Germinal center (tissue), 1 donor: ENCODE measurements around the gene DOCK8.
A peak's percentile ranks its signal among the peaks of the same experiment; 100 is the strongest.

Experiments used
- DNase-seq: peaks from one replicate; pipeline ENCODE4 v3.0.0; 2012; ENCODE audit warnings: mixed read lengths, low spot score

DOCK8 gene

DNA sequence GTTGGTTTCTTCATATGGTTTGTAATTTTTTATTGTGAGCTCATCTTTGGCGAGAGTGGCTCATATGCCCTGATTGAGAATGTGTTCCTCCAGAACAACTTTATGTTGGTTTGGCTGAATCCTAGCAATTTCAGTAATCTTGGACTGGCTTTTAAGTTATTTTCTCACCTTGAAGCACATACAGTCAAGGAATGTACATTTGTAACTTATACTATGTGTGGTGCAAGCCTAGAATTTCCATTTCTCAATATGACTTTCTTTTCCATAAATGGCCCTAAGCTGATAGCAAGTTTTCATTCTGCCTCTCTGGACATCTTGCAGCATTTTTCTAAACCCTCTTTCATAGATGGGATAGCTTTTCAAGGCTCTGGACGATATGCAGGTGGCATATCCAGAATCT lies 247.5 kb downstream of the DOCK8 start:
- DNase-seq, result no peak

DNA sequence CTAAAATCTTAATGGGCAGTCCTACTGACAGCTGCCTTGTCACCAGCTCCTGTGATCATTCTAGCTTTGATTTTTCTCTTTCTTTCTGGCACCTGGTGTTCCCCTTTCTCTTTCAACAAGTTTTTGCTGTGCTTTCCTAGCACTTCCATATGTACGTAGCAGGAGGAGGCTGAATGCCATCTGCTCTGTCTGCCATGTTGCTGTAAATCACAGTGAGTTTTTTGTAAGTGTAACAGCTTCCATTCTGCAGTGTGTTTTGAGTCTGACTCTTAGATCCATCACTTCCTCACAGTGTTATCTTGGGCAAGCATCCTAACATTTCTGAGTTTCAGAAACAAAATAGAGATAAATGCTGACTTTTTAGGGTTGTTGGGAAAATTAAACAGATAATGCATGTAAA lies 247.9 kb downstream of the DOCK8 start:
- DNase-seq, result no peak

DNA sequence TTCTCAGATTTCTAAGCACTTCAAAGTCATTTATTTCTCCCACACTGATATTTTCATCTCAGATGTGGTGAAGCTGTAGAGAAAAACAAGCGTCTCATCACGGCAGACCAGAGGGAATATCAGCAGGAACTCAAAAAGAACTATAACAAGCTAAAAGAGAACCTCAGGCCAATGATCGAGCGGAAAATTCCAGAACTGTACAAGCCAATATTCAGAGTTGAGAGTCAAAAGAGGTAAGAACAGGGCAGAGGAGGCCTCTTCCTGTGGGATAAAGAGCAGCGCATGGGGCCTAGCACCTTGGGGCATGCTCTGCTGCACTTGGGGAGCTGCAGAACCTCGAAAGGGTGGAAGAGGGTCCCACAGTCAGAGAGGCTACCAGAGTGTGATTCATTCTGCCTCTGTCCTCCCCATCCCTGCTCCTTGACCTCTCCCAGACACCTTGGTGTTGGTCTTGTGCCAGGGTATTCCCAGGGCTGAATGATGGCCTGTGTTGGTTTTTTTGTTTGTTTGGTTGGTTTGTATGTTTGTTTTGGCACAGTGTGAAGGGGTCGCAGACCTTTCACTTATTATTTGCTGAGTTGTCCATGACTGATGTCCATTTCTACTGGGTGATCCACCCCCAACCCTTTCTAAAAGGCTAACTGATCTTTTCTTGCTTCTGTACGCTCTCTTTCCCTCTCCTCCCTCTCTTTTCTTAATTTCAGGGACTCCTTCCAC lies 248.9 kb downstream of the DOCK8 start:
- no peak for DNase-seq

DNA sequence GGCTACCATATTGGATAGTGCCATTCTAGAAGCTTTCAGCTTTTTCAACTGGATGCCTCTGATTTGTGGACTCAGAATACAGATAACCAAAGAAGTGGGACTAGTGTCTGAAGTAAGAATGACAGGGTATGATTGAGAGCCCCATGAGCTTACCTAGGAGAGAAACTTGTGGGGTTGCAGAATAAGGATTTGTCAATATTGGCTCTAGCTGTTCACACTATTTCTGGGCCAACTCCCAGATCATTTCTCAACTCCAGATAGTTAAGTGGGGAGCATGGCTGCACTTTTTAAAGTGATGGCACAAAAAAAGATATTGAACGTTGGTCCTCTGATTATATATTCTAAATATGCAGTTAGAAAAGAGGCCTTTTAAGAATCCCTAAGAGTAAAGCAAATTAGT lies 252.1 kb downstream of the DOCK8 start:
- no peak for DNase-seq

DNA sequence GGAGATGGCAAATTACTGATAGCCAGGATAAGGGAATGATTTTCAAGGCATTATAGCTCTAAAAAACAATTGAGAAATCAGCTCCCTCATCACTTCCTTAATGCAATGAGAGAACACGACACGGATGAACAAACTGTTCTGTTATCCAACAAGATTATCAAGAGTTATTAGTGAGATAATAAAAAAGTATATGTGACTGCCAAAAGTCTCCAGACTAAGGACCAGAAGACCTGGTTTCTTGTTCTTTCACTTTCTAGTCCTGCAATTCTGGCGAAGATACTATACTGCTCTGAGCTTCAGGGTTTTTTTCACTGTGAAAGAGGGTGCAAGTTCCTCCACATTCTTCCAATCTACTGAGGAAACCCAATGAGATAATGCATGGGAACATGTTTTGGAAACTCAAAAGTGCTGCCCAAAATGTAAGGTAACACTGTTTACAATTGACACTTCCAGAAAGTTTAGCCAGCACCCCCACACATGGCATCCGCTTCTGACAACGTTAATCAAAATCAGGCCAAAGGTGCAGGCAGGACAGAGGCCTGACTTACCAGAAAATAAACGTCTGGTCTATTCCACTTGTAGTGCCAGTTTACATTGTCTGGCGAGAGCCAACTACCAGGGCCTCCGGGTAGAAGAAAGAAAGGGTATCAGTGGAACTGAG lies 254.2 kb downstream of the DOCK8 start:
- DNase-seq, result peak; percentile 33

DNA sequence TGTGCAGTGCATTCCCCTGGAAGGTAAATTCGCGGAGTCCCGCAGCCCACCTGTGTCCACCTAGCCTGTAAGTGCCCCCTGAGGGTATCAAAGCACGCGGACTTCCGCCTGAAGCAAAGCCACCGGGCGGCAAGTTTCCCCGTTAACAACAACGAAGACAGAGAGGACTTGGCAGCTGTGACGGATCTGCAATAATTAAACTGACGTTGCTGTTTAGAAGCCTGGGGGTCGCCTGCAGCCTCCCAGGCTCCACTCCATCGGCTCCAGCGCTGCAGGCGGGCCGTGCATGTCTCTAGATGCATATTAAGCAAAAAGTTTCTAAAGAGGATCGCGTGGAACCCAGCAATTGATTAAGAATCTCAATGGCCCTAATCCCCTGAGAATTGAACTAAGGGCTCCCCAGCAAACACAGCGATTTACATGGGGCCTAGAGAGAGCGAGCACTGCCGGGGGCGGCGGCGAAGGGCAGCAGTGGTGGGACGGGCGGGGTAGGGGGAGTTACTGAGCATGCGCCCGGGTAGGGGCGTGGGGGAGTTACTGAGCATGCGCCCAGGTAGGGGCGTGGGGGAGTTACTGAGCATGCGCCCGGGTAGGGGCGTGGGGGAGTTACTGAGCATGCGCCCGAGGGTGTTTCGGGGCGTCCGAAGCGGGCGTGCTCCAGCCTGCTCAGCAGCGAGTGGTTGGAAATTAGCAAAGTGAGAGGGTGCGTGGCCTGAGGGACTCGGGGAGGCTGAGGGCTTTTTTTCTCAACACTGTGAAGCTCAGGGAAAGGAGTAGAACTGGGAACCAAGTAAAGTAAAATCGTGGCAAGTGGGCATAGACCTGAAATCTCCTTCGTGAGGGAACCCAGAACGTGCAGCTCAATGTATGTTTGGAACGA lies 255.2 kb downstream of the DOCK8 start:
- DNase-seq, result peak; percentile 98

DNA sequence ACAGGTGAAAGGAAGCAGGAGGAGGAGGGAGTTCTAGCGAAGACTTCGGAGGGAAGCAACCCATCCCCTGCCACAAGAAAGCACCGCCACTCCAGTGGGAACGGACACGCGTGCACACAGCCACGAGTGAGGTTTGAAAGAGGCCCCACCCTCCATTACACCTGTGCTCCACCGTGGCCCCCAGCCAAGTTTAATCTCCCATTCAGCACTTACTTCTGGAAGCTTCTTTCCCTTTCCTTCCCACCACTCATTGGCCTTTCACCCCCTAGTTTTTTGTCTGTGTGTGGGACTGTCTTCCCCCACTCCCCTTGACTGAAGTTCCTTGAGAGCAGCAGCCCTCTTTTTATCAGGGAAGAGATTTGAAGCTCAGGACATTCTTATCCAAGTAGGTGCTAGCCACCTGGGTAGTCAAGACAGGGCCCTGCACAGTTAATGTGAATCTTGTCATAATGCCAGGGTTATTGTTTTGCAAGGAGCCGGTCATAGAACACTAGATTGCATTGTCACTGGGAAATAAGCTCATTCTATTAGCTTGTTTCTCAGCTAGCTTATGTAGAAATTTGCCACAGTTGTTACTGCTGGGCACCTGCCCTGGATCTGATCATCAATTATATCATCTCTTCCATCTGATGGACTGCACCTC lies 256.0 kb downstream of the DOCK8 start:
- DNase-seq, result peak; percentile 21

DNA sequence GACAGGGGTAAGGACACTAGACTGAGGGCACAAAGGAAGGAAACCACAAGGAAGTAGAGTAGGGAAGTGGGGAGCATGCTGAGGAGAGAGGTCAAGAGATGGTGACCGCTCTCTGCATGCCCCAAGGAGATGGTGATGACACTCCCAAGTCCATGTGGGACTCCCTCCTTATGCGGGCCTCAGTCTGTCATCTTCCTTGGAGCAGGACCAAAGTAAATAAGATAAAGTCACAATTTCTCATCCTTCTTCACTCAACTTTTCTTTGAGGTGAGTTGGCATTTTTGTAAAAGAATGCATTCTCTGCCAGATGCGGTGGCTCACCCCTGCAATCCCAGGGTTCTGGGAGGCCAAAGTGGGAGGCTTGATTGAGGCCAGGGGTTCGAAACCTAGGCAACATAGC lies 256.7 kb downstream of the DOCK8 start:
- DNase-seq, result no peak

DNA sequence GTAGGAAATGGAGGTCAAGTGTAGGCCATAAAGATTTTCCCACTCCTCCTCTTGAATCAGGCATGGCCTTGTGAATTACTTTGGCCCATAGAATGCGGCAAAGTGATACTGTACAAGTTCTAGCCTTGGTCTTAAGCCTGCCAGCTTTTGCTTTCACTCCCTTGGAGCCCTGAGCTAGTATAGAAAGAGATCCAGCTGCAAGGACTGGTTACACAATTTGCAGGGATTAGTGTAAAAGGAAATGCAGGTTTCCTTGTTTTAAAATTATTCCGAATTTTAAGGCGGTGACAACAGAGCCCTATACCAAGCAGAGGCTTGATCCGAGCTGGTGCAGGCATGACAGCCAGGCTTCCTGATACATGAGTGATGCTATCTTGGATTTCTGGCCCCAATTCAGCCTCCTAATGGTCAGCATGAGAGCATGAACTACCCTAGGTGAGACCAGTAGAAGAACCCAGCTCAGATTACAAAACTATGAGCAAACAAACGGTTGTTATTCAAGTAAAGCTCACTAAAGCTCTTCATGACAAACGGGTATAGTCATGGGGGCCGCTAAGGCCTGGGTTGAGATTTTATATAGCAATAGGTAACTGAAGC lies 257.9 kb downstream of the DOCK8 start:
- DNase-seq, result no peak

DNA sequence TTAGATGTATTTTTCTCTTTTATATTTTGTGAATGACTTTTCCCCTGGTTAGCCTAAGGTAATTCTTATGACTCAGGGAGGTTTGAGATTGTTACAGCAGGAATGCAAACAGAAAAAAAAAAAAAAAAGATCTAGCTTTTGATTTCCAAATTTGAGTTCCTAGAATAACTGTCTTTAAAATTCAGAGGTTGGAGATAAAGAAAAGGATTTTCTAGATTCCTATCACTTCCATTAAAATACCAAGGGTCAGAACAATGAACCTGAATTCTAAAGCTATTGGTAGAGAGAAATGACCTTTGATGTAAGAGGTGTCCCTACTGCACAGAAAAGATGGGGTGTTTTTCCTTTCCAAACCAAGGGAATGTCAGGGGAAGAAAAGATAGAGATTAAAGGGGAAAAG lies 262.5 kb downstream of the DOCK8 start:
- DNase-seq, result no peak

DNA sequence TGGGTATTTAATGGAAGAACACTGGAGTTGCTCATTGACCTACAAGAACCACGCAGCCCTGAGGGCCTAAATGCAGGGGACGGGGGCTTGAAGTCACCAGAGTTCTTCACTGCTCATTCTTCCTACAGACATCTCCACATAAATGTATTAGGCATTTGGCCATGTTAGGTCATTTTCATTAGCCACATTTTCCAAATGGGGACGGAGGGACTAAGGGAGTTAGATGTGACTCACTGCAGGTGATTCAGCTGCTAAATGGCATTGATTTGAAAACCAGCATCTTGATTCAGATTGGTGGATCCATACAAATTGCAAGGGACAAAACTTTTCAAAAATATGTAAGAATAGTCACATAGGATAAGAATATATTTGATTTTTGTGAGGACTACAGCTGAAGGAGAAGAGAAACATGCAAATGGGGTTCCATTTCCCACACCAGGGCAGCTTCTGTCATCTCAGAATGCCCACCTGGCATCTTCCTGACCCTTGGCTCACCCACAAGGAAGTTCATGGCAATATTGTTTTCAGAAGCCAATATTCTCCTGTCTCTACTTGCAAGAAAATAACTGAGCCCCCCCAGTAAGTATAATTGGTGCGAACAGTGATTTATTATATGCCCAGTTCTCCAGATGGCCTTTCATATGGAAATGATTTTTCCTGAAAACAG lies 264.8 kb downstream of the DOCK8 start:
- no peak for DNase-seq

DNA sequence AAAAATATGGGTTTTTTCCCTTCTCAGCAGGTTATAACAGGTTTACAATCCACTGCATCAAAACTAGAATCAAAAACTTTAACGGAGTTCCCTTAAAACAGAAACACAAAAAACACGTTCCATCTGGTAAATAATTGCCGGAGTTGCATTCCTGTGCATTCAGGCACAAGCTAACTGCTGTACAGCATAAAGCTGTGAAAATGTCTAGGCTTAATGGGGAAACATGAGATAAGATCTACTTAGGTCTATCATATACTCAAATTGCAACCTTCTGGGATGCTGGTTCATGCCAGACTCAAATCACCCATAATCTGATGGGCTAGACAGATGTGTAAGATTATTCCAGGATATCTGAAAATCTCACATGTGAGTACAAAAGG lies 265.3 kb downstream of the DOCK8 start:
- DNase-seq, result no peak

DNA sequence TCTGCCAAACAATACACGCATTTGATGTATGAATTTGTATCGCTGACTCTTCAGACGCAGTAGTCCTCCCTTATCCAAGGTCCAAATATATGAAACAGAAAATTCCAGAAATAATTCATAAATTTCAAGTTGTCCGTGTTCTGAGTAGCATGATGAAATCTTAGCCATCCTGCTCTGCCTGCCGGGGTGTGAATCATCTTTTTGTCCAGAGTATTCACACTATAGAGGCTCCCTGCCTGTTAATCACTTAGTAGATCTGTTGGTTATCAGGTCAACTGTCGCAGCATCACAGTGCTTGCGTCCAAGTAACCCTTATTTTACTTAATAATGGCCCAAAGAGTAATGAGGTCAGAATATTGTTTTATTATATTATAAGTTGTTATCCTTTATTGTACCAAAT lies 268.1 kb downstream of the DOCK8 start:
- no peak for DNase-seq

DNA sequence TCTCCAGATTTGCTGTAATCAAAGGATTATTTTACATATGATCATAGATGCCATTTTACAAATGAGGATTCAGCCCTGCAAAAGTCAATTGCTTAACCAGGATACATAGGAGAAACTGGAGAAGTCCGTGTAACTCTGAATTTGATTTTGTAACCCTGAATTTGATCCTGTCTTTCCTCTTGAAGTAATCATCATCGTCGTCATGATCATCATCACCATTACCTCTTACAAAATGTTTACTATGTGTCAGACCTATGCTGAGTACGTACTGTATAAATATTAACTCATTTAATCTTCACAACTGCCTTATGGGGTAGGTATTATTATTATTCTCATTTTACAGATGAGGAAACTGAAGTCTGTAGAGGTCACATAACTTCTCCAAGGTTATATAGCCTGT lies 271.5 kb downstream of the DOCK8 start:
- DNase-seq, result no peak

DNA sequence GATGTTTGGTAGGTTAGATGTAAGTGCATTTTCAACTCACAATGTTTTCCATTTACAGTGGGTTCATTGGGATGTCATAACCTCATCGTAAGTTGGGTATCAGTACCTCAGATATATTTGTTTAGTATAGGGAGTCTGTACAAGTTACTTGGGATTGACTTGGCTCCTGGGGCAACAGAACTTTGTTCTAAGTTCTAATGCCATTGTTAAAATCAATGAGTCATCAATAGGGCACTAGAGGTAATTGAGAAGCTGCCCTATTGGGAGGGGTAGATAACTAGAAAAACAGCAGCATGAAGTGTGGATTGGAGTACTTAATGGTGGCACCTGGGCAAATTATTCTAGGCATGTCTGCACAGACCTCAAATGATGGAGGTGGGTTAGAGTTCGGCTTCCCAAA lies 272.8 kb downstream of the DOCK8 start:
- DNase-seq, result no peak

DNA sequence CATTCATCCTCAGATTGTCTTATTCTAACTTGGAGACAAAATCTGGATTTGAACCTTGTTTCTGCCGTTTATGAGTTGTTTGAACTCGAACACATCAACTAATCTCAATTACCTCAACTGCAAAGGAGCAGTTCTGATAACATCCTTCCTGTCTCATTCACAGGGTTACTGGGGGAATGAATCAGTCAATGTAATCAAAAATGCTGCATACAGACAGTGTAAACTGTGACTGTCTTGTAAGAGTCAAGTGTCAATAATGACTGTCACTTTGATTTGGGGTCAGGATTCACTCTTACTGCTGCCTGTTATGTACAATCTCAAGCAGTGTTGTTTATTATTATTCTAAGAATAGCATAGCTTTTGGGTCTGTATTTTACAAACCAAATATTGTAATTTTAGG lies 273.8 kb downstream of the DOCK8 start:
- no peak for DNase-seq

DNA sequence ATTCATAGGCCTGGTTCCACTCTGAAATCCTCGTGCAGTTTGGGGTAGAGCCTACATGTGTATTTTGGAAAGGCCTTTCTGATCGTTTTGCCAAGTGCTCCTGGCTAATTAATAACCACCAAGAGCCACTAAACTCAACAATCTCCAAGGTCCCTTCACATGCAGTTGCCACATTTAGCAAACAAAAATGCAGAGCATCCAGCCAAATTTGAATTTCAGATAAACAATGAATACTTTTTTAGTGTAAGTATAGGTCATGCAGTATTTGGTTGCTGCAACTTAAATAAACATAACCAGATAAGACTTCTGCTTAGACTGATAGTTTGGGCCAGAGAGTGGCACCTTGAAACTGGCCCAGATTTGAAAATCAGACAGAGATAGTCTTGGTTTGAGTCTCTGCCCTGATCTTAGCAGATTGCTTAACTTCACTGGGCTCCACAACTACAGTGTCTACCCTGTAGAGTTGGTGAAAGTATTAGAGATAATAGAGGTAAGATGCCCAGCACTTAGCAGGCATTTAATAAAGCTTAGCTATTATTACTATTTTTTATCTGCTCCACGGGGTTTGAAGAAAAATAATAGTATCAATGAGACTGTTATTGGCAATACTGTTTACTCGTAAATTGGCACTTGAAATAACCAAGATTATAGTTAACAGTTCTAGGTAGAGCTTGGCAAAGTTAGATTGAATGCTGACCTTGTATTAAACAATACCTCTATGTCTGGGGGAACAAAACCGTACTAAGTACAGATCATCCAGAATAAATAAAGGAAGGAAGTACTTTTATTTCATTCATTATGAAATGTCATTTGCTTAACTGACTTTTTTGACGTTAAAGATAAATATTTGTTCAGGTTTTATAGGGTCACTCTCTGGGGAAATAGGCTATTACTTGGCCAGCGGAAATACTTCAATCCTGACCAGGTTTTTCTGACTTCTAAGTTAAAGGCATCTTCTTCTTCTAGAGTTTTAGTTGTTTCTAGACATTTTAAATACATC lies 274.8 kb downstream of the DOCK8 start:
- DNase-seq, result no peak

DNA sequence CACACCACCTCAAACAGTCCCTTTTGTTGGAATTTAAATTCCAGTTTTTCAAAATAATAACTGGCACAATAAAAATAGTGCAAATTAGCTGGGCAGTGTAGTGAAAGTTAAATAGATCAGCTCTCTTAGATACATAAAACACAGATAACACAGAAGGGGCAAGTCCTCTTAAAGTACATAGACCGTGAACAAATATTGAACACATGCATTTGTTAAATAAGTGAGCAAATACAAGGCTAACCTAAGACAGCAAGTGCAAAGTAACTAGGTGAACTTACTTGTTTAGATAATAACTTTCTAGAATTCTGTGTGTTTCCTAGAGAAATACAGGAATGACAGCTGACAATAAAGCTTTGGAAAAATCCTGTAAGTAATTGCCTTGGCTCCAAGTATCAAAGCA lies 280.1 kb downstream of the DOCK8 start:
- DNase-seq, result no peak

DNA sequence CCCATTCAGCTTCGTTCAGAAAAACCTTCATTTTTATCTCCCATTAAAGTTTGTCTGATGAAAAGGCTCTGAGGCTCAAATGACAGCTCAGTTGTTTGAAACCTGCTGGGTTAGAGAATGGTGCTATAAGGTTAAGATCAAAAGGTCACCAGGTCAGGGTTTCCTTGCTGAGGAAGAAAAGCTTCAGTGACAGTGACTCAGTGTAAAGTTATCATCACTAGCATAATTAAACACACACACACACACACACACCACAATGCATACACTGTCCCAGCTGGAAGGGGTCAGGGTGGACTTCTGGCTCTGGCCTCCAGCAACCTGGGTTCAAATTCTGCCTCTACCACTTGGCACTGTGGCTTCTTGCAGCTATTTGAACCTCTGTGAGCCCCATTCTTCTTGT lies 281.1 kb downstream of the DOCK8 start:
- no peak for DNase-seq

DNA sequence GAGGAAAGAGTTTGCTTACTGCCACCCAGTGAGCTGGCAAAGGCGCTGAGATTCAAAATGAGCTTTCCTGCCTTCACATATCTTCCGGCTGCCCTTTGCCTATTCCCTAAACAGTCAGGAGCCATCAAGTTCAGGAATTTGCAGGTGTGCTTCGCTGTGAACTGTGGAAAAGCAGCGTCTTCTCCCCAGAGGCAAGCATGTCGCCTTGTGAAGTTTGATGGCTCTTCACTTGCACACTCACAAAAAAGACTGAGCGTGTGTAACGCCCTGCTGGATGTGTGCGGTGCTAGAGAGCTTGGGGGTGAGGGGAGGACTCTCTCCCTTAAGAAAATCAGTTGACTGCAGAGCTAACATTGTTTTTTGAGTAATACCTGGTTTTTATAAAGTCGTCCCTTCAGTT lies 288.7 kb downstream of the DOCK8 start:
- no peak for DNase-seq
